NCI-H2227 (cell line): ENCODE data around the gene LRRC27.
A peak's percentile ranks its signal among the peaks of the same experiment; 100 is the strongest.

ENCODE experiments used
- DNase-seq: peaks from one replicate; lab custom pipeline; 2025; ENCODE audit not compliant: unreplicated experiment; lab: John Stamatoyannopoulos, UW

LRRC27 gene

GRCh38 chr10:132300582-132300981 is 31.4 kb upstream of the LRRC27 start:
- DNase-seq = no peak

- no peak for DNase-seq
These were observed 30.3 kb upstream of the LRRC27 start for GRCh38 chr10:132301371-132302330.

- no peak for DNase-seq
These were observed 29.3 kb upstream of the LRRC27 start for GRCh38 chr10:132302421-132303310.

- DNase-seq = no peak
These were observed 28.5 kb upstream of the LRRC27 start for GRCh38 chr10:132303361-132304115.

- DNase-seq = no peak
These were observed 27.1 kb upstream of the LRRC27 start for GRCh38 chr10:132304756-132305509.

GRCh38 chr10:132305654-132306342 is 26.2 kb upstream of the LRRC27 start:
- no peak for DNase-seq

- no peak for DNase-seq
These were observed 25.7 kb upstream of the LRRC27 start for GRCh38 chr10:132306343-132306685.

GRCh38 chr10:132306864-132307751 is 24.9 kb upstream of the LRRC27 start:
- peak; percentile 61 for DNase-seq

- DNase-seq = peak; percentile 88
These were observed 24.0 kb upstream of the LRRC27 start, which contains the start of gene STK32C for GRCh38 chr10:132307823-132308586. Gene STK32C, minus strand, starts transcription at chr10:132307950. Its CDS starts 117 bp downstream, at chr10:132307833.

- DNase-seq = no peak
These were observed 23.2 kb upstream of the LRRC27 start for GRCh38 chr10:132308587-132309470.

GRCh38 chr10:132309471-132309865 is 22.5 kb upstream of the LRRC27 start:
- DNase-seq = no peak

- DNase-seq = no peak
These were observed 22.0 kb upstream of the LRRC27 start for GRCh38 chr10:132309879-132310591.

GRCh38 chr10:132310701-132311337 is 21.2 kb upstream of the LRRC27 start:
- DNase-seq = no peak

GRCh38 chr10:132311338-132311939 is 20.6 kb upstream of the LRRC27 start:
- DNase-seq = peak; percentile 60

GRCh38 chr10:132313305-132313704 is 18.7 kb upstream of the LRRC27 start:
- no peak for DNase-seq
